ENCODE measurements around the gene CTSL. TPM values are rescaled to one million over a fixed set of nuclear protein-coding genes. Genes with fewer than 3 reads are reported as not detected.

CTSL gene
- total RNA-seq, 4 donors from 2014 or later: 71.4 to 387 (median 94.5) TPM

GRCh38 chr9:87714819-87715218 lies 11.1 kb upstream of the CTSL start:
- Histone ChIP-seq H3K9me3 (no peaks in the 10 kb centered on the region), H3K27me3 (no peaks in the 10 kb centered on the region), H3K36me3 (no peaks in the 10 kb centered on the region), H3K27ac (replicated peaks in 1 of 4) (peak overlapping the region; percentile 55 to 75 (median 68)), H3K4me3 (no peak overlapping the region), H3K4me1 (peaks cover 6 to 31% (median 19%) of the 10 kb centered on the region in 4 donors)
- no peak for DNase-seq (ENCODE audit: extremely low spot score)
- 64% methylated on average over 2 of the region's 2 CpGs for WGBS
- TF ChIP-seq POLR2A (IDR thresholded peaks at IDR 0.05; ENCODE audit: low read depth) (no peak), CTCF (IDR thresholded peaks at IDR 0.05) (no peak), POLR2AphosphoS5 (IDR thresholded peaks at IDR 0.05) (peak; percentile 54), EP300 (IDR thresholded peaks at IDR 0.05) (no peak)
- intact Hi-C loops (cut with DNase I): no loop called here

- no peak for DNase-seq (ENCODE audit: extremely low spot score)
- no peaks in the 10 kb centered on the region for H3K9me3 ChIP-seq
- intact Hi-C loops (cut with DNase I): no loop called here
- WGBS: 89% methylated on average over 2 of the region's 2 CpGs
- TF ChIP-seq POLR2A (IDR thresholded peaks at IDR 0.05; ENCODE audit: low read depth): no peak
- no peak for TF ChIP-seq EP300 (IDR thresholded peaks at IDR 0.05)
- TF ChIP-seq CTCF (IDR thresholded peaks at IDR 0.05): no peak
- no peak for TF ChIP-seq POLR2AphosphoS5 (IDR thresholded peaks at IDR 0.05)
- no peaks in the 10 kb centered on the region for H3K36me3 ChIP-seq
- no peaks in the 10 kb centered on the region for H3K27me3 ChIP-seq
- no peak overlapping the region for H3K4me3 ChIP-seq
- no peak overlapping the region for H3K27ac ChIP-seq (replicated peaks in 1 of 4)
- H3K4me1 ChIP-seq: peaks cover 6 to 31% (median 19%) of the 10 kb centered on the region in 4 donors
These were observed 9.8 kb upstream of the CTSL start for GRCh38 chr9:87716141-87716540.

- intact Hi-C loops (cut with DNase I): no loop called here
- no peak for DNase-seq (ENCODE audit: extremely low spot score)
- no peaks in the 10 kb centered on the region for H3K27me3 ChIP-seq
- H3K27ac ChIP-seq (replicated peaks in 1 of 4): no peak overlapping the region
- TF ChIP-seq EP300 (IDR thresholded peaks at IDR 0.05): no peak
- TF ChIP-seq CTCF (IDR thresholded peaks at IDR 0.05): no peak
- no peak for TF ChIP-seq POLR2AphosphoS5 (IDR thresholded peaks at IDR 0.05)
- TF ChIP-seq POLR2A (IDR thresholded peaks at IDR 0.05; ENCODE audit: low read depth): no peak
- H3K9me3 ChIP-seq: no peaks in the 10 kb centered on the region
- H3K4me3 ChIP-seq: no peak overlapping the region
- whole genome bisulfite sequencing: 100% methylated on average over 1 of the region's 1 CpG
- H3K4me1 ChIP-seq: peaks cover 0 to 21% (median 14%) of the 10 kb centered on the region in 4 donors
- no peaks in the 10 kb centered on the region for H3K36me3 ChIP-seq
These were observed 8.5 kb upstream of the CTSL start for GRCh38 chr9:87717456-87717855.

GRCh38 chr9:87718231-87718630 lies 7.7 kb upstream of the CTSL start:
- Histone ChIP-seq H3K36me3 (no peaks in the 10 kb centered on the region), H3K9me3 (no peaks in the 10 kb centered on the region), H3K27me3 (no peaks in the 10 kb centered on the region), H3K4me3 (no peak overlapping the region), H3K27ac (replicated peaks in 1 of 4) (no peak overlapping the region), H3K4me1 (peaks cover 0 to 16% (median 11%) of the 10 kb centered on the region in 4 donors)
- DNase-seq (ENCODE audit: extremely low spot score): no peak
- intact Hi-C loops (cut with DNase I): no loop called here
- TF ChIP-seq CTCF (IDR thresholded peaks at IDR 0.05) (no peak), POLR2AphosphoS5 (IDR thresholded peaks at IDR 0.05) (no peak), POLR2A (IDR thresholded peaks at IDR 0.05; ENCODE audit: low read depth) (no peak), EP300 (IDR thresholded peaks at IDR 0.05) (no peak)
- 97% methylated on average over 3 of the region's 3 CpGs for WGBS

Measured in esophagus muscularis mucosa (tissue), 4 donors.